Gastroesophageal sphincter (tissue), 4 donors: ENCODE results near the gene FSCN2. TPM values are rescaled to one million over a fixed set of nuclear protein-coding genes. Genes with fewer than 3 reads are reported as not detected.

ENCODE experiments used
- ATAC-seq: fragments of 150-250 bp; one replicate; pipeline ENCODE4 v1.9.1; 2016; ENCODE audit warnings: mild to moderate bottlenecking, moderate library complexity
- H3K27ac ChIP-seq, 4 donors: fragments of 200-600 bp; sonication (generic) in 3 of 4; 1 replicate in 3 of 4; 2 replicates in 1 of 4; pipeline ENCODE4 v1.5.1; 2016 to 2019
- H3K27me3 ChIP-seq: fragments of 200-600 bp; sonication (generic); one replicate; pipeline ENCODE4 v1.5.1; 2019
- H3K36me3 ChIP-seq, 2 donors: fragments of 200-600 bp; sonication (generic); one replicate each; pipeline ENCODE4 v1.5.1; 2019; ENCODE audit warnings: control low read depth in 1 of 2
- H3K4me1 ChIP-seq, 3 donors: fragments of 200-600 bp; sonication (generic); 1 replicate in 2 of 3; 2 replicates in 1 of 3; pipeline ENCODE4 v1.5.1; 2016 to 2019; ENCODE audit warnings: control low read depth in 2 of 3
- H3K4me3 ChIP-seq, 2 donors: fragments of 200-600 bp; sonication (generic); one replicate each; pipeline ENCODE4 v1.5.1; 2019; ENCODE audit warnings: mild to moderate bottlenecking in 1 of 2, moderate library complexity in 1 of 2
- H3K9me3 ChIP-seq, 3 donors: fragments of 200-600 bp; sonication (generic); one replicate each; pipeline ENCODE4 v1.5.1; 2017 to 2019; ENCODE audit warnings: control low read depth in 2 of 3
- CTCF ChIP-seq, 4 experiments: fragments of 200-600 bp in 2 of 4; fragments of 450-650 bp in 2 of 4; sonication (generic) in 1 of 4; IDR thresholded peaks; one replicate each; pipeline ENCODE4 v1.5.1; 2017 to 2019; ENCODE audit warnings: antibody characterized with exemption in 4 of 4, mild to moderate bottlenecking in 2 of 4, moderate library complexity in 2 of 4
- EP300 ChIP-seq: sonication (generic); formaldehyde crosslinking; IDR thresholded peaks from one replicate; pipeline ENCODE4 v1.6.1; 2017; ENCODE audit warnings: antibody characterized with exemption, mild to moderate bottlenecking
- POLR2A ChIP-seq, 2 donors: fragments of 450-650 bp; IDR thresholded peaks; one replicate each; pipeline ENCODE4 v1.6.1; 2017; ENCODE audit warnings: antibody characterized with exemption in 2 of 2, mild to moderate bottlenecking in 2 of 2, moderate library complexity in 1 of 2
- POLR2AphosphoS5 ChIP-seq: sonication (generic); formaldehyde crosslinking; IDR thresholded peaks from one replicate; pipeline ENCODE4 v1.6.1; 2017; ENCODE audit warnings: antibody characterized with exemption
- WGBS, 2 donors: methylation state at CpG; one replicate each; pipeline ENCODE4 v1.1.5; 2018; ENCODE audit warnings: low coverage in 1 of 2; 5-methylcytosine and 5-hydroxymethylcytosine counted together
- total RNA-seq, 4 donors: library from RNA; depleted of rRNA; stranded (reverse); fragments of >200 nt; gene quantifications; one replicate each; pipeline ENCODE4 v1.1.0, GENCODE V29; 2016

FSCN2 gene
- total RNA-seq, 4 donors from 2014 or later, result 0.49 to 2.1 (median 1.0) TPM

- ATAC-seq, result peak; percentile 88
- peak overlapping the region in 3 of 4 donors; percentile 11 to 67 (median 57) for H3K27ac ChIP-seq
- 40% methylated on average over 1 of the region's 94 CpGs; no CpG with 5 or more reads in 1 of the 2 donors for WGBS, 2 donors
- H3K9me3 ChIP-seq, result no peaks in the 10 kb centered on the region
- no peak for TF ChIP-seq POLR2AphosphoS5
- TF ChIP-seq CTCF (IDR thresholded peaks at IDR 0.05), result no peak
- TF ChIP-seq EP300, result no peak
- TF ChIP-seq POLR2A (IDR thresholded peaks at IDR 0.05), result no peak
- peaks cover 0 to 53% (median 29%) of the 10 kb centered on the region in 3 donors for H3K4me1 ChIP-seq
- no peaks in the 10 kb centered on the region for H3K27me3 ChIP-seq
- H3K4me3 ChIP-seq, result peak overlapping the region; percentile 40 to 60
- H3K36me3 ChIP-seq, result no peaks in the 10 kb centered on the region
Observed at GRCh38 chr17:81481073-81481799, 46.9 kb upstream of the FSCN2 start.

- H3K9me3 ChIP-seq, result no peaks in the 10 kb centered on the region
- H3K4me3 ChIP-seq, result peak overlapping the region; percentile 40 to 60
- TF ChIP-seq CTCF (IDR thresholded peaks at IDR 0.05), result no peak
- no peak for TF ChIP-seq POLR2A (IDR thresholded peaks at IDR 0.05)
- no peak for TF ChIP-seq POLR2AphosphoS5
- no CpG with 5 or more reads among the region's 18 CpGs for WGBS, 2 donors
- no peaks in the 10 kb centered on the region for H3K27me3 ChIP-seq
- no peaks in the 10 kb centered on the region for H3K36me3 ChIP-seq
- H3K27ac ChIP-seq, result peak overlapping the region in 3 of 4 donors; percentile 11 to 67 (median 57)
- ATAC-seq, result no peak
- H3K4me1 ChIP-seq, result peaks cover 0 to 57% (median 29%) of the 10 kb centered on the region in 3 donors
Observed at GRCh38 chr17:81481815-81482505, 46.2 kb upstream of the FSCN2 start.

GRCh38 chr17:81482673-81483072 is 45.5 kb upstream of the FSCN2 start:
- Histone ChIP-seq H3K4me1 (peaks cover 0 to 64% (median 32%) of the 10 kb centered on the region in 3 donors), H3K27ac (peak overlapping the region in 2 of 4 donors; percentile 11 to 67)

GRCh38 chr17:81483085-81483861 is 44.9 kb upstream of the FSCN2 start:
- peaks cover 0 to 70% (median 33%) of the 10 kb centered on the region in 3 donors for H3K4me1 ChIP-seq
- H3K36me3 ChIP-seq, result no peaks in the 10 kb centered on the region
- WGBS, 2 donors, result 89% methylated on average over 2 of the region's 29 CpGs; no CpG with 5 or more reads in 1 of the 2 donors
- H3K4me3 ChIP-seq, result peak overlapping the region in 1 of 2 donors; percentile 49
- peak overlapping the region in 2 of 4 donors; percentile 11 to 67 for H3K27ac ChIP-seq
- H3K27me3 ChIP-seq, result no peaks in the 10 kb centered on the region
- no peaks in the 10 kb centered on the region for H3K9me3 ChIP-seq
- TF ChIP-seq EP300, result no peak
- TF ChIP-seq CTCF (IDR thresholded peaks at IDR 0.05), result no peak
- TF ChIP-seq POLR2AphosphoS5, result no peak
- no peak for TF ChIP-seq POLR2A (IDR thresholded peaks at IDR 0.05)
- ATAC-seq, result no peak

More at GRCh38 chr17:81482673-81483072, 45.5 kb upstream of the FSCN2 start:
- TF ChIP-seq CTCF (IDR thresholded peaks at IDR 0.05) (no peak), POLR2AphosphoS5 (no peak), POLR2A (IDR thresholded peaks at IDR 0.05) (no peak), EP300 (no peak)
- no peaks in the 10 kb centered on the region for H3K9me3 ChIP-seq
- no peak overlapping the region for H3K4me3 ChIP-seq
- no peaks in the 10 kb centered on the region for H3K27me3 ChIP-seq
- 47 to 73% methylated on average over 3 to 6 of the region's 11 CpGs for WGBS, 2 donors
- no peaks in the 10 kb centered on the region for H3K36me3 ChIP-seq
- no peak for ATAC-seq
